NOMO-1 (cell line): ENCODE data around the gene G3BP2.
"Not testable (repeated sequence)": the region's sequence is repeated elsewhere in the genome, so short reads cannot be mapped to it uniquely, and the experiment has no call there.

ENCODE experiments used
- DNase-seq, 2 experiments: peaks; one replicate each; lab custom pipeline; 2025; ENCODE audit not compliant: unreplicated experiment in 2 of 2; lab: John Stamatoyannopoulos, UW

G3BP2 gene

GRCh38 chr4:75673027-75673958, at the start of gene G3BP2:
G3BP2 (minus strand) TSS chr4:75673411; CDS start chr4:75662025, 11,386 bp downstream.
- DNase-seq = peak; percentile 96 to 98

GRCh38 chr4:75722417-75722816, 49.2 kb upstream of the G3BP2 start:
- no peak for DNase-seq

- DNase-seq = no peak
Measured at GRCh38 chr4:75718529-75718928, 45.3 kb upstream of the G3BP2 start.

- no peak for DNase-seq
Measured at GRCh38 chr4:75717408-75717807, 44.2 kb upstream of the G3BP2 start.

- not testable (repeated sequence) for DNase-seq
Measured at GRCh38 chr4:75716054-75716453, 42.8 kb upstream of the G3BP2 start.

- no peak for DNase-seq
Measured at GRCh38 chr4:75715105-75715799, 42.0 kb upstream of the G3BP2 start.

- DNase-seq = no peak
Measured at GRCh38 chr4:75714704-75715103, 41.5 kb upstream of the G3BP2 start.

GRCh38 chr4:75714011-75714410, 40.8 kb upstream of the G3BP2 start:
- no peak for DNase-seq

- peak in 1 of 2 experiments; percentile 15 for DNase-seq
Measured at GRCh38 chr4:75710246-75710645, 37.0 kb upstream of the G3BP2 start.

GRCh38 chr4:75708218-75708691, 35.0 kb upstream of the G3BP2 start:
- no peak for DNase-seq

GRCh38 chr4:75705198-75705977, 32.2 kb upstream of the G3BP2 start:
- no peak for DNase-seq

- no peak for DNase-seq
Measured at GRCh38 chr4:75702919-75703411, 29.8 kb upstream of the G3BP2 start.

- no peak for DNase-seq
Measured at GRCh38 chr4:75699299-75699698, 26.1 kb upstream of the G3BP2 start.

GRCh38 chr4:75698963-75699228, 25.7 kb upstream of the G3BP2 start:
- no peak for DNase-seq

- peak; percentile 61 to 82 for DNase-seq
Measured at GRCh38 chr4:75698162-75698962, 25.2 kb upstream of the G3BP2 start.

- DNase-seq = no peak
Measured at GRCh38 chr4:75696581-75696980, 23.4 kb upstream of the G3BP2 start.

GRCh38 chr4:75696071-75696470, 22.9 kb upstream of the G3BP2 start:
- no peak for DNase-seq

- DNase-seq = not testable (repeated sequence)
Measured at GRCh38 chr4:75692066-75692465, 18.9 kb upstream of the G3BP2 start.

GRCh38 chr4:75687125-75687524, 13.9 kb upstream of the G3BP2 start:
- DNase-seq = not testable (repeated sequence)

GRCh38 chr4:75686346-75686745, 13.1 kb upstream of the G3BP2 start:
- DNase-seq = no peak
